Omental fat pad (tissue), 4 donors: Measurements from ENCODE around the gene TUBB4B. TPM values are rescaled to one million over a fixed set of nuclear protein-coding genes. Genes with fewer than 3 reads are reported as not detected.
"Not testable (repeated sequence)": the region's sequence is repeated elsewhere in the genome, so short reads cannot be mapped to it uniquely, and the experiment has no call there.

Experiments
- ATAC-seq: fragments of 150-250 bp; one replicate; pipeline ENCODE4 v1.9.1; 2016; ENCODE audit warnings: mild to moderate bottlenecking, moderate library complexity; ENCODE audit not compliant: low FRiP score
- DNase-seq: peaks from one replicate; pipeline ENCODE4 v3.0.0-alpha.2; 2019; ENCODE audit warnings: low spot score
- CTCF ChIP-seq, 3 donors: fragments of 450-650 bp; IDR thresholded peaks; one replicate each; pipeline ENCODE4 v1.5.1; 2016 to 2017; ENCODE audit warnings: antibody characterized with exemption in 3 of 3, mild to moderate bottlenecking in 3 of 3, moderate library complexity in 2 of 3
- total RNA-seq, 4 donors: library from RNA; depleted of rRNA; stranded (reverse); fragments of >200 nt; gene quantifications; one replicate each; pipeline ENCODE4 v1.1.0, GENCODE V29; 2016

TUBB4B gene
- total RNA-seq, 4 donors from 2014 or later: 197 to 452 (median 288) TPM

GRCh38 chr9:137240318-137240840 lies 708 bp upstream of the TUBB4B start:
- TF ChIP-seq CTCF (IDR thresholded peaks at IDR 0.05): no peak
- peak; percentile 28 for ATAC-seq
- peak; percentile 32 for DNase-seq

- peak; percentile 36 for DNase-seq
- no peak for TF ChIP-seq CTCF (IDR thresholded peaks at IDR 0.05)
- ATAC-seq: peak; percentile 39
Observed at GRCh38 chr9:137241490-137242268, 592 bp downstream of the TUBB4B start.

GRCh38 chr9:137242269-137243203 lies 1.4 kb downstream of the TUBB4B start:
- ATAC-seq (no peak), DNase-seq (no peak)
- no peak for TF ChIP-seq CTCF (IDR thresholded peaks at IDR 0.05)

GRCh38 chr9:137243266-137243625 lies 2.2 kb downstream of the TUBB4B start:
- not testable (repeated sequence) for ATAC-seq, DNase-seq

- ATAC-seq (no peak), DNase-seq (no peak)
- TF ChIP-seq CTCF (IDR thresholded peaks at IDR 0.05): no peak
Observed at GRCh38 chr9:137243626-137244485, 2.8 kb downstream of the TUBB4B start.

- ATAC-seq (no peak), DNase-seq (no peak)
- TF ChIP-seq CTCF (IDR thresholded peaks at IDR 0.05): no peak
Observed at GRCh38 chr9:137244486-137245449, 3.7 kb downstream of the TUBB4B start.
